Neural cell (in vitro differentiated cells): ENCODE results near the gene MUSK. TPM values are rescaled to one million over a fixed set of nuclear protein-coding genes. Genes with fewer than 3 reads are reported as not detected.

ENCODE experiments used
- H2AFZ ChIP-seq: fragments of 200-600, 300-800 bp; sonication (generic), shearing (Covaris generic); 2 replicates; pipeline ENCODE4 v1.6.0; 2014; ENCODE audit warnings: low read depth, mild to moderate bottlenecking, antibody characterized with exemption, low read length, moderate library complexity
- H3F3A ChIP-seq: fragments of 200-600 bp; shearing (Covaris generic); 2 replicates; pipeline ENCODE4 v1.6.1; 2016; ENCODE audit warnings: mild to moderate bottlenecking, moderate library complexity, mixed read lengths, antibody characterized with exemption, low read length; ENCODE audit not compliant: insufficient read depth, poor library complexity, severe bottlenecking
- H3K27ac ChIP-seq: fragments of 200-600, 300-800 bp; sonication (generic), shearing (Covaris generic); 2 replicates; pipeline ENCODE4 v1.5.1; 2014; ENCODE audit warnings: mild to moderate bottlenecking, low read length, moderate library complexity
- H3K27me3 ChIP-seq: fragments of 300-800, 200-600 bp; sonication (generic), shearing (Covaris generic); 2 replicates; pipeline ENCODE4 v1.6.0; 2014; ENCODE audit warnings: mild to moderate bottlenecking, low read depth, low read length, moderate library complexity; ENCODE audit not compliant: insufficient read depth
- H3K36me3 ChIP-seq: fragments of 300-800, 200-600 bp; sonication (generic), shearing (Covaris generic); 2 replicates; pipeline ENCODE4 v1.5.1; 2014; ENCODE audit warnings: mild to moderate bottlenecking, antibody characterized with exemption, low read length, moderate library complexity; ENCODE audit not compliant: insufficient read depth
- H3K4me2 ChIP-seq: fragments of 300-800, 200-600 bp; sonication (generic), shearing (Covaris generic); 2 replicates; pipeline ENCODE4 v1.6.0; 2014; ENCODE audit warnings: mild to moderate bottlenecking, low read length
- H3K4me3 ChIP-seq: fragments of 300-800, 200-600 bp; sonication (generic), shearing (Covaris generic); 2 replicates; pipeline ENCODE4 v1.5.1; 2014; ENCODE audit warnings: mild to moderate bottlenecking, low read length, moderate library complexity
- H3K79me2 ChIP-seq: fragments of 200-600 bp; shearing (Covaris generic); replicated peaks from 2 replicates; pipeline ENCODE4 v1.6.0; 2014; ENCODE audit warnings: mild to moderate bottlenecking, low read length, moderate library complexity; ENCODE audit not compliant: insufficient read depth
- H3K9ac ChIP-seq: fragments of 300-800, 200-600 bp; sonication (generic), shearing (Covaris generic); 2 replicates; pipeline ENCODE4 v1.6.1; 2016; ENCODE audit warnings: mild to moderate bottlenecking, low read length, mixed read lengths
- H3K9me2 ChIP-seq: fragments of 200-600 bp; shearing (Covaris generic); 2 replicates; pipeline ENCODE4 v1.6.1; 2016; ENCODE audit warnings: mild to moderate bottlenecking, low read length, mixed read lengths; ENCODE audit not compliant: insufficient read depth
- H3K9me3 ChIP-seq: fragments of 200-600, 300-800 bp; sonication (generic), shearing (Covaris generic); 2 replicates; pipeline ENCODE4 v1.6.1; 2016; ENCODE audit warnings: mild to moderate bottlenecking, mixed run types, low read length, moderate library complexity, mixed read lengths
- H4K20me1 ChIP-seq: fragments of 200-600 bp; shearing (Covaris generic); 2 replicates; pipeline ENCODE4 v1.6.1; 2016; ENCODE audit warnings: mild to moderate bottlenecking, mixed run types; ENCODE audit not compliant: insufficient read depth
- EP300 ChIP-seq: fragments of 450-650 bp; conservative IDR thresholded peaks from 2 replicates; pipeline ENCODE4 v1.6.1; 2014; ENCODE audit warnings: antibody characterized with exemption, mild to moderate bottlenecking, moderate library complexity; ENCODE audit not compliant: poor library complexity, severe bottlenecking
- EZH2 ChIP-seq: fragments of 200-600, 300-800 bp; shearing (Covaris generic), sonication (generic); IDR thresholded peaks from 2 replicates; pipeline ENCODE4 v1.6.1; 2014; ENCODE audit warnings: antibody characterized with exemption, low read length, borderline replicate concordance, mild to moderate bottlenecking; ENCODE audit not compliant: insufficient read depth, poor library complexity, severe bottlenecking
- MXI1 ChIP-seq: fragments of 450-650 bp; conservative IDR thresholded peaks from 2 replicates; pipeline ENCODE4 v1.6.1; 2014; ENCODE audit warnings: antibody characterized with exemption, mild to moderate bottlenecking; ENCODE audit not compliant: poor library complexity, severe bottlenecking
- POLR2AphosphoS5 ChIP-seq: IDR thresholded peaks from 2 replicates; pipeline ENCODE4 v1.6.1; 2012
- RAD21 ChIP-seq: fragments of 450-650 bp; conservative IDR thresholded peaks from 2 replicates; pipeline ENCODE4 v1.6.1; 2014; ENCODE audit warnings: antibody characterized with exemption, mild to moderate bottlenecking, moderate library complexity
- REST ChIP-seq: IDR thresholded peaks from 2 replicates; pipeline ENCODE4 v1.6.1; 2012; ENCODE audit warnings: borderline replicate concordance
- SMC3 ChIP-seq: fragments of 450-650 bp; conservative IDR thresholded peaks from 2 replicates; pipeline ENCODE4 v1.6.1; 2014; ENCODE audit warnings: antibody characterized with exemption, mild to moderate bottlenecking, moderate library complexity; ENCODE audit not compliant: poor library complexity
- TAF1 ChIP-seq: IDR thresholded peaks from 2 replicates; pipeline ENCODE4 v1.6.1; 2012; ENCODE audit warnings: low read depth
- polyA plus RNA-seq: library from polyadenylated mRNA; depleted of rRNA; stranded (reverse); fragments of >200 nt; gene quantifications from 2 replicates; pipeline ENCODE4 v1.2.3, GENCODE V29; 2014
- TF ChIP-seq, protein P1 (sequence below): fragments of 450-650 bp; IDR thresholded peaks from 2 replicates; pipeline ENCODE4 v1.5.1; 2014; ENCODE audit warnings: antibody characterized with exemption, mild to moderate bottlenecking, moderate library complexity; ENCODE audit not compliant: poor library complexity, severe bottlenecking

Gene MUSK
- polyA plus RNA-seq, 1 donor from 2014 or later: not detected

DNA sequence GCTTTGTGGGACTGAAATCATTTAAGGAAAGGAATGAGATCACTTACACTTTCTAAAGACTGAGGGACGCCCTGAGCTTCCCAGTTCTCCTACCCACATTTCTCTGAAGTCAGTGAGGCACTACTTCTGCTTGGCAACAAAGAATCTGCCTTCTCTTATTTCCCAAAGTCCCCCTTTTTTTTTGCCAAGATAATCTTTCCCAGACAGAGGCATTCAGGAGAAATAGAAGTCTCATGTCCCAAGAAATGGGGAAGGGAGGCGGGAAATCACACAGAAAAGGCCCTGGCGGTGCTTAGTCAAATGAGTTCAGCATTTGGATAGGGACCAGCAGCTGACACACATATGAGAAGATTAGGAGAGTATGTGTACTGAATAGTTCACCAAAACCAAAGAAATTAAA is 159.7 kb downstream of the MUSK start:
- Histone ChIP-seq H3K9ac (no peak overlapping the region), H3K9me3 (no peaks in the 10 kb centered on the region), H3K27ac (no peak overlapping the region), H3K4me3 (no peak overlapping the region), H2AFZ (no peak overlapping the region), H4K20me1 (no peaks in the 10 kb centered on the region), H3F3A (no peaks in the 10 kb centered on the region), H3K27me3 (no peaks in the 10 kb centered on the region), H3K79me2 (no peaks in the 10 kb centered on the region), H3K9me2 (no peaks in the 10 kb centered on the region), H3K36me3 (no peaks in the 10 kb centered on the region), H3K4me2 (no peak overlapping the region)
- no peak for TF ChIP-seq EP300
- no peak for TF ChIP-seq POLR2AphosphoS5

DNA sequence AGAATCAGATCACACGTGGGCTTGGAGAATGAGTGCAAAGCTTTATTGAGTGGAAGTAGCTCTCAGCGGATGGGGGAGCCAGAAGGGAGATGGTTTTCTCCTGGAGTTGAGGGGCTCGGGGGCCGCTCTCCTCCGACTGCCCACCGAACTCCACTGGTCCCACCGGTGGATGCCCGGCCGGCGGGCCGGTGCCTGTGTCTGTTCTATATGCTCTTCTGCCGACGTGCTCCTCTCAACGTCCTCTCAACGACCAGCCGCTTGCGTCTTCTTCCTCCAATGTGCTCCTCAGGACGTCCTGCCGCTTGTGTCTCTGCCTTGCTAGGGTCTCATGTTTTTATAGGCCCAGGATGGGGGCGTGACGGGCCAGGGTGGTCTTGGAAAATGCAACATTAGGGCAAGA is 161.9 kb downstream of the MUSK start:
- Histone ChIP-seq H3K36me3 (no peaks in the 10 kb centered on the region), H3F3A (no peaks in the 10 kb centered on the region), H3K9ac (no peak overlapping the region), H2AFZ (no peak overlapping the region), H3K4me3 (no peak overlapping the region), H3K27me3 (no peaks in the 10 kb centered on the region), H3K27ac (no peak overlapping the region), H4K20me1 (no peaks in the 10 kb centered on the region), H3K4me2 (no peak overlapping the region), H3K9me3 (no peaks in the 10 kb centered on the region), H3K79me2 (no peaks in the 10 kb centered on the region), H3K9me2 (no peaks in the 10 kb centered on the region)
- no peak for TF ChIP-seq RAD21
- TF ChIP-seq SMC3: no peak
- no peak for TF ChIP-seq POLR2AphosphoS5
- TF ChIP-seq, protein P1, sequence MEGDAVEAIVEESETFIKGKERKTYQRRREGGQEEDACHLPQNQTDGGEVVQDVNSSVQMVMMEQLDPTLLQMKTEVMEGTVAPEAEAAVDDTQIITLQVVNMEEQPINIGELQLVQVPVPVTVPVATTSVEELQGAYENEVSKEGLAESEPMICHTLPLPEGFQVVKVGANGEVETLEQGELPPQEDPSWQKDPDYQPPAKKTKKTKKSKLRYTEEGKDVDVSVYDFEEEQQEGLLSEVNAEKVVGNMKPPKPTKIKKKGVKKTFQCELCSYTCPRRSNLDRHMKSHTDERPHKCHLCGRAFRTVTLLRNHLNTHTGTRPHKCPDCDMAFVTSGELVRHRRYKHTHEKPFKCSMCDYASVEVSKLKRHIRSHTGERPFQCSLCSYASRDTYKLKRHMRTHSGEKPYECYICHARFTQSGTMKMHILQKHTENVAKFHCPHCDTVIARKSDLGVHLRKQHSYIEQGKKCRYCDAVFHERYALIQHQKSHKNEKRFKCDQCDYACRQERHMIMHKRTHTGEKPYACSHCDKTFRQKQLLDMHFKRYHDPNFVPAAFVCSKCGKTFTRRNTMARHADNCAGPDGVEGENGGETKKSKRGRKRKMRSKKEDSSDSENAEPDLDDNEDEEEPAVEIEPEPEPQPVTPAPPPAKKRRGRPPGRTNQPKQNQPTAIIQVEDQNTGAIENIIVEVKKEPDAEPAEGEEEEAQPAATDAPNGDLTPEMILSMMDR: no peak
- TF ChIP-seq EP300: no peak
- TF ChIP-seq TAF1: no peak
- no peak for TF ChIP-seq REST
- TF ChIP-seq EZH2: no peak
- no peak for TF ChIP-seq MXI1

- H3K36me3 ChIP-seq: no peaks in the 10 kb centered on the region
- H3K9ac ChIP-seq: no peak overlapping the region
- H3K79me2 ChIP-seq: no peaks in the 10 kb centered on the region
- peaks cover 3% of the 10 kb centered on the region for H3K9me3 ChIP-seq
- H3K4me2 ChIP-seq: no peak overlapping the region
- H3K27ac ChIP-seq: no peak overlapping the region
- H3K27me3 ChIP-seq: no peaks in the 10 kb centered on the region
- no peak overlapping the region for H3K4me3 ChIP-seq
- no peaks in the 10 kb centered on the region for H4K20me1 ChIP-seq
- no peak overlapping the region for H2AFZ ChIP-seq
- H3K9me2 ChIP-seq: no peaks in the 10 kb centered on the region
- no peaks in the 10 kb centered on the region for H3F3A ChIP-seq
- TF ChIP-seq, protein P1: no peak
- TF ChIP-seq RAD21: no peak
- TF ChIP-seq EZH2: no peak
- TF ChIP-seq EP300: no peak
- TF ChIP-seq SMC3: no peak
- no peak for TF ChIP-seq TAF1
- no peak for TF ChIP-seq POLR2AphosphoS5
- TF ChIP-seq MXI1: no peak
- TF ChIP-seq REST: no peak
Observed at GRCh38 chr9:110832926-110833325, 164.3 kb downstream of the MUSK start.
